Measurements from ENCODE around the gene ZNF136.

The ZNF136 gene

DNA sequence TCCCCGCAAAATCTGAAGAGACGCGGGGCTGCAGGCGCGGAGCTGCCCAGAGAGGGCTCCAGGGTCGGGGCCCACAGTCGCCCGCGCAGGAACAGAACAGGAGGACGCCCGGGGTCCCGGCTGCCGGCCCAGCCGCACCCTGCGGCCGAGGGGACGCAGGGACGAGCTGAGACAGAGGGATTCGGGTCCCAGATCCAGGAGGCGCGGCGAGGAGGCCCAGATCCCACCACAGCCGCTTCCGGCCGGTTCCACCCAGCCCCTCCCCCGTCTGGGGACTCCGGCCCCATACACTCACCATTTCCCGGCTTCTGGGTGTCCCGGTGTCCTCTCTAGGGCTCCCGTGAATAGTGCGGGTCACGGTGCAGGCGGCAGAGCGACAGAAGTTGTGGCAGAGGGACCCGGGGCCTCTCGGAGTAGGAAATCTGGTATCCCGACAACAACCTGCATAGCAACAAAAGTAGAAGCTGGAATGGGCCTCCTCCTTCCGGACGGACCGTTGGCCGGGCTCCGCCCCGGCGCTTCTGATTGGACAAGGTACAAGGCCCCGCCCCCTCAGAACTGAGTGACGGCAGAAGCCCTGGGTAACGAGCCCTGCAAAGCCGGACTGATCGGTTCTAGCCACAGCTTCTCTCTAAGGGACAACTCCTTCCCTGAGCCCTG lies 22.9 kb upstream of the ZNF136 start, which contains the start of gene ZNF20:
ZNF20 (minus strand) TSS at position 466 of the 660 bp plus-strand sequence; CDS start at position 298, 168 bp downstream.
- Histone ChIP-seq H3K4me1 (ENCODE audit: control insufficient read depth, insufficient read depth, low read length) (no peaks in the 10 kb centered on the region), H3K36me3 (ENCODE audit: control insufficient read depth in 2 of 2, insufficient read depth in 1 of 2, low read length in 2 of 2) (peaks cover 15 to 42% of the 10 kb centered on the region in 2 experiments; a peak in 2 of 3 replicates), H3K4me3 (ENCODE audit: low read depth, low read length) (peak within 1 kb of the TSS; percentile 63), H3K9me3 (ENCODE audit: control insufficient read depth, insufficient read depth, low read depth, low read length) (no peaks in the 10 kb centered on the region), H3K27ac (ENCODE audit: extremely low read depth, low read depth, low read length) (no peak within 1 kb of the TSS)
- peak; percentile 59 for TF ChIP-seq SP2 (tag by site-specific recombination; IDR thresholded peaks at IDR 0.05)
- TF ChIP-seq ZNF223 (tag by site-specific recombination; IDR thresholded peaks at IDR 0.05) = no peak
- ChIA-PET CTCF (interaction anchor here (0.7 to 2.3 kb wide), 14 partner anchors 8 to 697 kb away, joined by 3 to 17 read pairs (median 5); partner anchors contain the start of genes ZNF136, ZNF442 and ZNF491), POLR2A (interaction anchor here (0.6 to 1.5 kb wide), 13 partner anchors 11 to 342 kb away, joined by 3 to 20 read pairs (median 4); partner anchors contain the start of genes ZNF136, ZNF433, ZNF442 and ZNF625)

DNA sequence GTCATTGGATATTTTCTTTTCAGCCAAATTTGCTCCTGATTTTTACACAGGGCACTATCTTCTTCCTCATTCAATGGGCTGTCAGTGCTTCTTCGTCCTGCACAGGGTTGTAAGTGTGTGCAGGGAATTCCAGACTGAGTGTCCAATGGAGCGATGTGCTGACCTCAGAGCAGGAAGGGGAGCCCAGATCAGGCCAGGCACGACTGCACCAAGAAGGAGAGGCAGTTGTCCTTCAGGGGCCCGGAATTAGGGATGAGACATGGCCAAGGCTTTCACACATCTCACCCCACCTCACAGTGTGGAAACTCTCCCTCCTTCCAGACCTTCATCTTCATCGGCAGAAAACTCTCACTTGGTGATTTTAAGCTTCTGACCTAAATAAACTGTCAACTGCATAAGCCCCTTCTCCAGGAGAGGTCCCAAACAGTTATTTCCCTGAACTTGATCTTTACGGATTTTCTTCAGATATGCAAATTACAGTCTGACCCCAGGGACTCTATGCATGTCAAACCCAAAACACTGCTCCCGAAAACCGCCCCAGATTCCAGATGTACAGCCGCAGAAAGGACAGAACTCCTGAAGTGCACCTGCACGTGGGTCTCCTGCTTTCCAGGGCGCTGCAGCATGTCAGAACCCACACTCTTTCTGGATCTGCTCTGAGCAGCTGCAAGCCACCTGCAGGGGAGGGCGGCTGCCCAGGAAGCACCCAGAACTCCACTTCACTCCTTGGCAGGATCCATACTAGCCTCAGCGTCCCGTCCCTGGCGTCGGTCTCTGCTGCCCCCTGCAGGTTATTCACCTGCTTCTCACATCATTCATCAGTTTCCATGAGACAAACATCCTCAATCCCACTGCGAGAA lies 22.1 kb upstream of the ZNF136 start:
- TF ChIP-seq ZNF654 (tag by site-specific recombination; IDR thresholded peaks at IDR 0.05; ENCODE audit: low read depth) = peak; percentile 73
- no peak for TF ChIP-seq ZNF660 (tag by site-specific recombination; IDR thresholded peaks at IDR 0.05)
- peak; percentile 60; the same call in 1 of the 2 replicates for TF ChIP-seq ZNF513 (tag by site-specific recombination; IDR thresholded peaks at IDR 0.05)
- TF ChIP-seq CTCF (tag by site-specific recombination; IDR thresholded peaks at IDR 0.05) = peak; percentile 45
- TF ChIP-seq ZNF600 (tag by site-specific recombination; IDR thresholded peaks at IDR 0.05) = peak; percentile 73; the same call in 1 of the 2 replicates
- TF ChIP-seq ZNF174 (tag by site-specific recombination; IDR thresholded peaks at IDR 0.05) = no peak
- Histone ChIP-seq H3K27ac (ENCODE audit: extremely low read depth, low read depth, low read length) (no peak overlapping the region), H3K4me3 (ENCODE audit: low read depth, low read length) (peak overlapping the region; percentile 10), H3K36me3 (ENCODE audit: control insufficient read depth in 2 of 2, insufficient read depth in 1 of 2, low read length in 2 of 2) (peaks cover 10 to 42% of the 10 kb centered on the region in 2 experiments; a peak in 2 of 3 replicates), H3K9me3 (ENCODE audit: control insufficient read depth, insufficient read depth, low read depth, low read length) (no peaks in the 10 kb centered on the region), H3K4me1 (ENCODE audit: control insufficient read depth, insufficient read depth, low read length) (no peaks in the 10 kb centered on the region)
- CTCF ChIA-PET = interaction anchor here (0.8 to 2.3 kb wide), 24 partner anchors 9 to 439 kb away, joined by 3 to 17 read pairs (median 4); partner anchors contain the start of genes ZNF136, ZNF442, ZNF491 and ZNF625
- POLR2A ChIA-PET = interaction anchor here (0.6 to 1.5 kb wide), 13 partner anchors 10 to 343 kb away, joined by 3 to 20 read pairs (median 4); partner anchors contain the start of genes ZNF136, ZNF433, ZNF442 and ZNF625

GRCh38 chr19:12141405-12141736 lies 21.5 kb upstream of the ZNF136 start:
- H3K27ac ChIP-seq (ENCODE audit: extremely low read depth, low read depth, low read length) = no peak overlapping the region
- POLR2A ChIA-PET = interaction anchor here (1.4 kb wide), 1 partner anchor 9 kb away, joined by 3 read pairs; no protein-coding TSS in a partner anchor
- H3K4me3 ChIP-seq (ENCODE audit: low read depth, low read length) = no peak overlapping the region
- H3K9me3 ChIP-seq (ENCODE audit: control insufficient read depth, insufficient read depth, low read depth, low read length) = no peaks in the 10 kb centered on the region
- H3K4me1 ChIP-seq (ENCODE audit: control insufficient read depth, insufficient read depth, low read length) = no peaks in the 10 kb centered on the region
- CTCF ChIA-PET = interaction anchor here (0.8 to 2.3 kb wide), 18 partner anchors 9 to 440 kb away, joined by 3 to 17 read pairs (median 4); partner anchors contain the start of genes ZNF136, ZNF491 and ZNF625
- H3K36me3 ChIP-seq (ENCODE audit: control insufficient read depth in 2 of 2, insufficient read depth in 1 of 2, low read length in 2 of 2) = peaks cover 14 to 46% of the 10 kb centered on the region in 2 experiments; a peak in 2 of 3 replicates
- TF ChIP-seq ZNF830 (tag by site-specific recombination; IDR thresholded peaks at IDR 0.05; ENCODE audit: low read depth) = no peak
- no peak for TF ChIP-seq ZNF184 (tag by site-specific recombination; IDR thresholded peaks at IDR 0.05)
- no peak for TF ChIP-seq ZNF398 (tag by site-specific recombination; IDR thresholded peaks at IDR 0.05)
- TF ChIP-seq ZSCAN23 (tag by site-specific recombination; IDR thresholded peaks at IDR 0.05) = no peak
- TF ChIP-seq, protein P1, sequence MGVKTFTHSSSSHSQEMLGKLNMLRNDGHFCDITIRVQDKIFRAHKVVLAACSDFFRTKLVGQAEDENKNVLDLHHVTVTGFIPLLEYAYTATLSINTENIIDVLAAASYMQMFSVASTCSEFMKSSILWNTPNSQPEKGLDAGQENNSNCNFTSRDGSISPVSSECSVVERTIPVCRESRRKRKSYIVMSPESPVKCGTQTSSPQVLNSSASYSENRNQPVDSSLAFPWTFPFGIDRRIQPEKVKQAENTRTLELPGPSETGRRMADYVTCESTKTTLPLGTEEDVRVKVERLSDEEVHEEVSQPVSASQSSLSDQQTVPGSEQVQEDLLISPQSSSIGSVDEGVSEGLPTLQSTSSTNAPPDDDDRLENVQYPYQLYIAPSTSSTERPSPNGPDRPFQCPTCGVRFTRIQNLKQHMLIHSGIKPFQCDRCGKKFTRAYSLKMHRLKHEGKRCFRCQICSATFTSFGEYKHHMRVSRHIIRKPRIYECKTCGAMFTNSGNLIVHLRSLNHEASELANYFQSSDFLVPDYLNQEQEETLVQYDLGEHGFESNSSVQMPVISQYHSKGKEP (tag by site-specific recombination; IDR thresholded peaks at IDR 0.05) = no peak
- no peak for TF ChIP-seq ZNF26 (tag by site-specific recombination; IDR thresholded peaks at IDR 0.05)
- TF ChIP-seq ZFP69B (tag by site-specific recombination; IDR thresholded peaks at IDR 0.05) = no peak
- TF ChIP-seq ZNF394 (tag by site-specific recombination; IDR thresholded peaks at IDR 0.05; ENCODE audit: borderline replicate concordance) = no peak
- TF ChIP-seq SP3 (tag by site-specific recombination; IDR thresholded peaks at IDR 0.05) = no peak
- no peak for TF ChIP-seq ZNF791 (tag by site-specific recombination; IDR thresholded peaks at IDR 0.05)
- no peak for TF ChIP-seq ZNF624 (tag by site-specific recombination; IDR thresholded peaks at IDR 0.05)

Measured in HEK293 (cell line).